HG03108 (cell line): ENCODE data around the gene SULF2.

Experiments
- ATAC-seq: cut with Tn5 transposase; IDR thresholded peaks from one replicate; pipeline ENCODE4 v1.9.1; 2021; ENCODE audit warnings: moderate library complexity; ENCODE audit not compliant: unreplicated experiment

Gene SULF2

DNA sequence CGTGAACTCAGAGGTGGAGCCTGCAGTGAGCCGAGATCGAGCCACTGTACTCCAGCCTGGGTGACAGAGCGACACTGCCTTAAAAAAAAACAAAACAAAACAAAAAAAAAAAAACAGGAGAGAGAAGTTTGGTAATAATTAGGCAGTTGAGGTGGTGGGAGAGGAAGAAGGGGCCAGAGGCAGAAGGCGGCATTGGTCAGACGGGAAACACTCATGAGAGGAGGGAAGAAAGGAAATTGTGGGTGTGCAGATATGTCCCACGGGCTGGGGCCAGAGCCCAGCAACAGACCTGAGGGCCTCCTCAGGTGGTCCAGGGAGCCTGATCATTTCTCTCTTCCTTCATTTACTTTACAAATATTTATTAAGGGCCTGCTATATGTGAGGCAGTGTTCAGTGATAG, 20.0 kb downstream of the SULF2 start:
- ATAC-seq, result no peak

DNA sequence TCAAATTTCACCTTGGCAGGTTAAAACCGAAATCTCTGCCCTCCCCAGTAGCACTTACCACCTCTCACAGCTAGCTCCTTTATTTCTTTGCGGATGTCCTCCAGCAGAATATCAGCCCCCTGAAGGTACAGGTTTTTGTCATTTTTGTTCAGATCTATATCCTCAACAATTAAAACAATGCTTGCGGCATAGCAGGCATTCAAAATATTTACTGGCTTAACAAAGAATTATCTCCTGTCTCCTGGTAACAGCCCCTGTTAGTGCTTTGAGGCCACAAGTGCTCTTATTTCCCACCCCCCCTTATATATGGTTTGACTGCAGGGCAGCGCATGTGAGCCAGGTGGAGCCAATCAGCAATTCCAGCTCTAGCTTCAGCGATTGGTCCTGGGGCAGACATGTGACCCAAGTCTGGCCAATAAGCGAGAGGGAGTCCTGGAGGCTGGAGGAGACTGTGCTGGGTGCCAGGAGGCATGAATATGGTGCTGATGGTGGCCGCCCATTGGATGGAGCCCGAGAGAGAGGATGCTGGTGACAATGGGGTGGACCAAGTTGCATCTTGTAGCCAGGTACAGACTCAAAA, 21.0 kb downstream of the SULF2 start:
- ATAC-seq, result no peak

- no peak for ATAC-seq
These were observed 22.5 kb downstream of the SULF2 start for GRCh38 chr20:47762699-47763268.

GRCh38 chr20:47761482-47762047, 23.7 kb downstream of the SULF2 start:
- ATAC-seq, result no peak

DNA sequence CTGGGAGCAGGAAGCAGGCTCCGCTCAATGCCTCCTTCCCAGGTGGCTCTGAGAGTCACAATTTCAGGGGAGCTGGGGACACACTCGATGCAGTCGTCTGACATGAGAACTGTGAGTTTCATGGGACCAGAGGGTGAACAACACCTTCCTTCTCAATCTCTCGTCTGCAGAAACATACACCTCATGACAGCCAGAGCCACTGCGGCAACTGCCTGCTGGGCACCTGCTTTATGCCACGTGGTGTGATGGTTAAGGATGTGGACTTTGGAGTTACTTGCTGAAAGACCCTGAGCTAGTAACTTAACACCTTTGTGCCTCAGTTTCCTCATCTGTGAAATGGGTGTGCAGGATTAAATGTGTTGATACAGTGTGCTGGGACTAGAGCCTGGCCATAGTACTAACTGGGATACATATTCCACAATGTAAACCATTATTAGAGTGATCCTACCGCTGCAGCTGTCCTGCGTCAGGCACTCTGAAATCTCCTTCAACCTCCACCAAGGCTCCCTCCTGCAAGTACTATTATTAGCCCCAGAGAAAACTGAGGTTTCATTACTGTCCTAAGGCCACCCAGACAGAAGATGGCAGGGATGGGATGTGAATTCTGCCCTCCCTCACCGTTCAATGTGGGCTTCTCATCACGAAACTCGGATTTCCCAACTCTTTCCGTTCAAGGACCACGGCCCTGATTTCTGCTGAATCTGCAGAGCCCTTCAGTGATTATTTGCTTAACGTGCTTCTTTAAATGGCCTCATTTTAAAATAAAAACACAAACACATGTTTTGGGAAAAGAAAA, 24.4 kb downstream of the SULF2 start:
- no peak for ATAC-seq

- no peak for ATAC-seq
These were observed 26.5 kb downstream of the SULF2 start for GRCh38 chr20:47758517-47759450.

GRCh38 chr20:47757145-47758035, 27.9 kb downstream of the SULF2 start:
- ATAC-seq, result no peak

DNA sequence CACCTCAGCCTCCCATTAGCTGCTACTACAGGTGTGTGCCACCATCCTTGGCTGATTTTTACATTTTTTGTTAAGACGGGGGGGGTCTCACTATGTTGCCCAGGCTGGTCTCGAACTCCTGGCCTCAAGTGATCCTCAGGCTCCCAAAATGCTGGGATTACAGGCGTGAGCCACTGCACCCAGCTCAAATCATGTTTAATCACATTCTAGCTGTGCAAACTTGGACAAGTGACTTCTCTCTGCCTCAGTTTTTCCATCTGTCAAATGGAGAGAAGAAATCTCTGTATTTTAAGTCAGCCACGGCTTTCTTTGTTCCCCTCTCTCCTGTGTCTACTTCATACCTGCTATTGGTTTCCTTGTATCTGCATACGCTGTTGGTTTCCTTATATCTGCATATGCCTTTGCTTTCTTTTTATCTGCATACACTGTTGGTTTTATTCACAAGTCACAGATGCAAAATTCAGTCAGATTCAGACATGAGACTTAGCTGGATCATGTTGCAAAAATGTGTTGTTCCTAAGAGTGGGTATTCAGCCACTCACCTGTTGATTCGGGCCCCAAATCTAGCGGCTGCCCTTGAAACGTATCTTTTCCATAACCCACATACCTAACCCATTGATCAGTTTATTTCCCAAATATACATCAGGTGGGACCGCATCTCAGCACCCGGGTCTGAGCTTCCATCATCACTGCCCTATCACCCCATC, 30.2 kb downstream of the SULF2 start:
- ATAC-seq, result no peak

- no peak for ATAC-seq
These were observed 30.9 kb downstream of the SULF2 start for GRCh38 chr20:47754388-47754715.

- ATAC-seq, result no peak
These were observed 31.5 kb downstream of the SULF2 start for GRCh38 chr20:47753576-47754387.

- ATAC-seq, result no peak
These were observed 33.8 kb downstream of the SULF2 start for GRCh38 chr20:47751449-47751848.

GRCh38 chr20:47749339-47749738, 35.9 kb downstream of the SULF2 start:
- ATAC-seq, result no peak

DNA sequence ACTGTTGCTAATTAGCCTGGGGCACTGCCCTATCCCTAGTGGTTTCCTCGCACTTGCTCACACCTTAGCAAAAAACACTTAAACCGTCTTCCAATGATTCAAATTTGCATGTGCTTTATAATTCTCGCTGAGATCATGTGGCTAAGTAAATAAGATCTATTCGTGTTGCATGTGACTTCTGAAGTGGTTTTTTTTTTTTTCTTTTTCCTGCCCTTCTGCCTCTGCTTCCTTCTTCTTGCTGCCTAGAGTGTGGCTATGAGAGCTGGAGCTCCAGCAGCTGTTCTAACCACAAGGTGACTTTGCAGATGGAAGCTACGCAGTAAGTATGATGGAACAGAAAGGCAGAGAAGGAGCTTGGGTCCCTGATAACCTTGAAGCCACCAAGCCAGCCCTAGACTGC, 36.5 kb downstream of the SULF2 start:
- ATAC-seq, result no peak

- no peak for ATAC-seq
These were observed 37.2 kb downstream of the SULF2 start for GRCh38 chr20:47748069-47748468.

GRCh38 chr20:47747669-47748031, 37.6 kb downstream of the SULF2 start:
- ATAC-seq, result no peak

DNA sequence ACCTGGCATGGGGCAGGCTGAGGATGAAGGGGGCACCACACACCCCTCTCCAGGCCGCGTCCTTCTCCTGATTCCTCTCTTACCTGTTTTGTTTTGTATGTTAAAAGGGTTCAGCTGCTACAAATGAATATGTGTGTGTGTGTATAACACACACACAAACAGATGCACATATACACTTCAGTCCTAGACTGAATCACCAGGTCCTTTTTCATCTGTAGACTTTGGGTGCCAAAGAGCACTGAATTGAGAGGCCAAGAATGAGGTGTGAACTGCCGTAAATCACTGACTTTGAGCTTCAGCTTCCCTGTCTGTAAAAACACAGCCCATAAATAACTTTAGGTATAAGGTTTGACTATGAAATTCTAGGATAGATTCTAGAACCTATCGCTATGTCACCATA, 40.5 kb downstream of the SULF2 start:
- ATAC-seq, result no peak

GRCh38 chr20:47743671-47744070, 41.6 kb downstream of the SULF2 start:
- ATAC-seq, result no peak

DNA sequence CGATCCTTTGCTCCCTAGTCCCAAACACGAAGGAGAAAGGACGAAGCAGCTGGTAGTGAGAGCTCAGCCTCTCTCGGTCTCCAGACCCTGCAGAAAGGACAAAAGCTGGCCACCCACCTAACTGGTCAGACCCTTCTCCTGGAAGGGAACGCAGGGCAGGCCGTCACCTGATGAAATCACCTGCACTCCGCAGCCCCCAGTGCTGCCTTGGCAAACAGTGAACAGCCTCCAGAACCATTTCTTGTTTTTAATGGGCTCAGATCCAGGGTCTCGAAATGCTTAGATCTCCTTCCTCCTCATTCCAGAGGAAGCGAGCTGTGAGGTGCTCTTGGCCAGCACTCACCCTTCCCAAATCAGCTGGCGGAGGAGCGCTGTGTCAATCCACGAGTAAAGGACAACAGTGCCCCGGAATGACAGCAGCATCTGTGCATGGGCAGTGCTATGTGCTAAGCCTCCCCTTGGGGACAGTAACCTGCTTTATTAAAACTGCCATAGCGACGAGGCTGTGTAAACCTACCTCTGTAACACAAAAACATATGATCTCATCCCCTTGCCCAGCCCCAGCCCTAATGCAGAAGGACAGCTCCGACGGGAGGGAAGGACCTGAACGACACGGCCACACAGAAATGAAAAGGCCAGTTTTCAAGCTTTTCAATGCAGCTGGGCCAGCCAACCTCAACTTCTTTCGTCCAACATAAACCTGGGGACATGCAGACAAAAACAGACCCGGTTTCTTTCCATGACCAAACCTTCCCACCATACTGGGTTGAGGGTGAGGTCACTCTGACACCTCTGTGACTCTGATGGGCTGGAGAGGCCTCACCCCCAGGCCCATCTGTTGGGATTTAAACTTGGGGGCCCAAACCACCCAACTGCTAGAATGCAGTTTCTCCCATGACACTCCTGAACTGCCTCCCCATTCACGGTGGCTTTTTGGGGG, 43.3 kb downstream of the SULF2 start:
- no peak for ATAC-seq
